Gastrocnemius medialis (tissue), 4 donors: Measurements from ENCODE around the gene CDH20. TPM values are rescaled to one million over a fixed set of nuclear protein-coding genes. Genes with fewer than 3 reads are reported as not detected.

Experiments used
- ATAC-seq, 2 donors: fragments of 150-250 bp; one replicate each; pipeline ENCODE4 v1.9.1; 2016
- DNase-seq, 2 donors: peaks; one replicate each; pipeline ENCODE4 v3.0.0-alpha.2; 2019
- H3K27ac ChIP-seq, 4 donors: fragments of 200-600 bp; sonication (generic); 1 replicate in 1 of 4; 2 replicates in 3 of 4; pipeline ENCODE4 v1.5.1; 2016 to 2018; ENCODE audit warnings: mild to moderate bottlenecking in 2 of 4, moderate library complexity in 1 of 4
- H3K27me3 ChIP-seq, 3 donors: fragments of 200-600 bp; sonication (generic) in 2 of 3; 1 replicate in 1 of 3; 2 replicates in 2 of 3; pipeline versions ENCODE4 v1.5.1 to v1.6.0; 2016 to 2019; ENCODE audit warnings: mild to moderate bottlenecking in 1 of 3, moderate library complexity in 1 of 3
- H3K36me3 ChIP-seq, 2 donors: fragments of 200-600 bp; sonication (generic) in 1 of 2; one replicate each; pipeline ENCODE4 v1.5.1; 2017 to 2018
- H3K4me1 ChIP-seq, 2 donors: fragments of 200-600 bp; sonication (generic) in 1 of 2; one replicate each; pipeline ENCODE4 v1.5.1; 2016 to 2017; ENCODE audit warnings: mild to moderate bottlenecking in 2 of 2
- H3K4me3 ChIP-seq, 4 donors: fragments of 200-600 bp; sonication (generic) in 3 of 4; 1 replicate in 1 of 4; 2 replicates in 3 of 4; pipeline ENCODE4 v1.5.1; 2016 to 2019; ENCODE audit warnings: mild to moderate bottlenecking in 2 of 4
- H3K9me3 ChIP-seq, 3 donors: fragments of 200-600 bp; sonication (generic) in 2 of 3; 1 replicate in 1 of 3; 2 replicates in 2 of 3; pipeline ENCODE4 v1.5.1; 2016 to 2019
- CTCF ChIP-seq, 5 experiments: fragments of 450-650 bp in 3 of 5; fragments of 200-600 bp in 2 of 5; sonication (generic) in 2 of 5; IDR thresholded peaks in 4 of 5; conservative IDR thresholded peaks in 1 of 5; 1 replicate in 4 of 5; 2 replicates in 1 of 5; pipeline ENCODE4 v1.5.1; 2016 to 2019; ENCODE audit warnings: antibody characterized with exemption in 5 of 5, mild to moderate bottlenecking in 3 of 5, moderate library complexity in 3 of 5
- POLR2A ChIP-seq, 2 donors: fragments of 450-650 bp; IDR thresholded peaks; one replicate each; pipeline ENCODE4 v1.6.1; 2017; ENCODE audit warnings: antibody characterized with exemption in 2 of 2, mild to moderate bottlenecking in 2 of 2, moderate library complexity in 2 of 2
- in situ Hi-C, 4 donors: fragments of 200-750 bp; cut with MboI; loops; one replicate each; pipeline versions ENCODE4 v1.15.0 to v1.8.0; 2017; ENCODE audit warnings: low sequenced_read_pairs in 4 of 4
- intact Hi-C: fragments of 100-400 bp; cut with DNase I; formaldehyde crosslinking; loops from one replicate; pipeline ENCODE4 v1.15.1; 2023; ENCODE audit warnings: low total_unique reads
- total RNA-seq, 4 donors: library from RNA; depleted of rRNA; stranded (reverse); fragments of >200 nt; gene quantifications; one replicate each; pipeline versions ENCODE4 v1.1.0 to v1.2.3, GENCODE V29; 2016

The CDH20 gene
- total RNA-seq, 4 donors from 2014 or later = 0.51 to 19.6 (median 3.9) TPM

DNA sequence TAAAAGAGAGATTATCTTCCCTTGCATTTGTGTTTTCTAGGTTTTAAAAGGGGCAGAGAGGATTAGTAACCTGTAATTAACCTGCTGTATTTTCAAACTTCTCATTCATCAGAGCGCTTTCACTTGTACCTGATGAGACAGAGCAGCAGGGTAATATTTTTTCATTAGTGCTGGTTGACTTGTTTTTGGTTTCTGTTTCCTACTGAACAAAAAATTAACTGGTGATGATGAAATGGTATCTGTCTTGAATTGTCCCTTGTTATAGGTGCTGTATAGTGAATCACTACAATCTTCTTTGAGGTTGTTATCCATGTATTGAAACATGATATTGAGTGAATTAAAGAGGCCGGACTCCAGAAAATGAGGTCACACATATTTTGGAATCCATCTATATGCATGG lies 37.9 kb downstream of the CDH20 start:
- intact Hi-C loops = no loop called here

GRCh38 chr18:61379827-61380226 lies 46.6 kb downstream of the CDH20 start:
- no peaks in the 10 kb centered on the region for H3K36me3 ChIP-seq
- no peak for ATAC-seq
- H3K4me1 ChIP-seq = no peaks in the 10 kb centered on the region
- no peak for TF ChIP-seq POLR2A (IDR thresholded peaks at IDR 0.05)
- no peak for TF ChIP-seq CTCF (IDR thresholded peaks at IDR 0.05 in 4 of 5, conservative IDR thresholded peaks at IDR 0.05 in 1 of 5)
- in situ Hi-C loops = no loop called here
- no peaks in the 10 kb centered on the region for H3K9me3 ChIP-seq
- H3K27me3 ChIP-seq = no peaks in the 10 kb centered on the region
- no peak for DNase-seq
- intact Hi-C loops = no loop called here
- no peak overlapping the region for H3K27ac ChIP-seq
- no peak overlapping the region for H3K4me3 ChIP-seq

More for the DNA sequence above, 37.9 kb downstream of the CDH20 start:
- Histone ChIP-seq H3K36me3 (no peaks in the 10 kb centered on the region), H3K9me3 (no peaks in the 10 kb centered on the region), H3K27ac (no peak overlapping the region), H3K4me1 (no peaks in the 10 kb centered on the region), H3K4me3 (no peak overlapping the region), H3K27me3 (no peaks in the 10 kb centered on the region)
- no peak for DNase-seq
- TF ChIP-seq CTCF (IDR thresholded peaks at IDR 0.05 in 4 of 5, conservative IDR thresholded peaks at IDR 0.05 in 1 of 5) (no peak), POLR2A (IDR thresholded peaks at IDR 0.05) (no peak)
- no peak for ATAC-seq
- in situ Hi-C loops = no loop called here

DNA sequence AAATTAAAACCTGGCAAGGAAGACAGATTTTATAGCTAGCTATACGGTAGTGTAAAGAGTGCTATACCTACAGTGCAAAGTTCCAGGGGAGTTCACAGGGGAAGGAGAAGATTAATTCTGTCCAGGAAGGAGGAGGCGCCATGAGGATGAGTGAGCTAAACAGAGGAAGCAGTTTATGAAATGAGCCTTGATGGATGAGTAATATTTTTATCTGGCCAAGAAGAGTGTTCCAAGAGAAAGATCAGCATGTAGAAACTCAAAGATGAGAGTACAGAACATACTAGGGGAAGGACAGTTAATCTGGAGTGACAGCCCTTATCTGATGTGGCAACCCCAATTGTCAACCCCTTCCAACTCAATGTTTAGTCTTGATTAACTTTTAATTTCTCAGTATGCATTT lies 54.8 kb downstream of the CDH20 start:
- H3K4me1 ChIP-seq = no peaks in the 10 kb centered on the region
- ATAC-seq (peak; percentile 73 to 94), DNase-seq (no peak)
- H3K4me3 ChIP-seq = no peak overlapping the region
- no peaks in the 10 kb centered on the region for H3K9me3 ChIP-seq
- H3K27me3 ChIP-seq = no peaks in the 10 kb centered on the region
- H3K36me3 ChIP-seq = no peaks in the 10 kb centered on the region
- intact Hi-C loops (no loop called here), in situ Hi-C loops (no loop called here)
- no peak for TF ChIP-seq POLR2A (IDR thresholded peaks at IDR 0.05)
- no peak for TF ChIP-seq CTCF (IDR thresholded peaks at IDR 0.05 in 4 of 5, conservative IDR thresholded peaks at IDR 0.05 in 1 of 5)
- H3K27ac ChIP-seq = peak overlapping the region in 1 of 4 donors; percentile 15

DNA sequence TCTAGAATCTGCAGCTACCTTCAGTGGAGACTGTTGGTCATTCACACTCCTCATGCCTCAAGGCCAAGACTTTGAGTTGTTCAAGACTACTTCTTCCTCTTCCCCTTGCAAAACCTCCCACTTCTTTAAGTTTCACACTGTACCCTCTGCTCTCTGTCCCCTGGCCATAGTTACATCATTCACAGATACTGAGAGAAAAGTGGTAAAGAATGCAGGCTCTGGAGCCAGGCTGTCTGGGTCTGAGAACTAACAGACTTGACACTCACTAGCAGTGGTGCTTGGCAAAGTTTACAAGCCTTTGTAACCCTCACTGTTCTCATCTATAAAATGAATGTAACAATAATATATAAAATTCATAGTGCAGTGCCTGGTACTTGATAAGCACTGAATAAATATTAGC lies 61.8 kb downstream of the CDH20 start:
- ATAC-seq = no peak
- intact Hi-C loops = no loop called here

More for the DNA sequence above, 61.8 kb downstream of the CDH20 start:
- in situ Hi-C loops = no loop called here
- no peak overlapping the region for H3K27ac ChIP-seq
- DNase-seq = no peak
- H3K36me3 ChIP-seq = no peaks in the 10 kb centered on the region
- no peaks in the 10 kb centered on the region for H3K27me3 ChIP-seq
- TF ChIP-seq POLR2A (IDR thresholded peaks at IDR 0.05) (no peak), CTCF (IDR thresholded peaks at IDR 0.05 in 4 of 5, conservative IDR thresholded peaks at IDR 0.05 in 1 of 5) (no peak)
- no peaks in the 10 kb centered on the region for H3K4me1 ChIP-seq
- H3K4me3 ChIP-seq = no peak overlapping the region
- no peaks in the 10 kb centered on the region for H3K9me3 ChIP-seq
